Activated T-helper 2 cell treated with anti-CD3 and anti-CD28 coated beads, Interferon-gamma antibody, Interleukin-2, Interleukin-4, amounts not matched to agents 10 μg/mL and 5 μg/mL and 100 μg/mL, durations not matched to agents 14 hours and 24 hours and 36 hours (primary cell): ENCODE results near the gene TTYH2. TPM values are rescaled to one million over a fixed set of nuclear protein-coding genes. Genes with fewer than 3 reads are reported as not detected.

Experiments used
- DNase-seq: peaks from one replicate; pipeline ENCODE4 v3.0.0; 2021; ENCODE audit warnings: low spot score
- H3K27ac Mint-ChIP-seq: one replicate; pipeline ENCODE4 v1.8.0; 2021; ENCODE audit warnings: mixed read lengths
- H3K27me3 Mint-ChIP-seq: one replicate; pipeline ENCODE4 v1.8.0; 2021; ENCODE audit warnings: low read depth, mixed read lengths
- H3K36me3 Mint-ChIP-seq: one replicate; pipeline ENCODE4 v1.8.0; 2021; ENCODE audit warnings: low read depth, mixed read lengths
- H3K4me1 Mint-ChIP-seq: one replicate; pipeline ENCODE4 v1.8.0; 2021; ENCODE audit warnings: low read depth, mixed read lengths
- H3K4me3 Mint-ChIP-seq: one replicate; pipeline ENCODE4 v1.8.0; 2021; ENCODE audit warnings: low read depth, mild to moderate bottlenecking, moderate library complexity, mixed read lengths
- H3K9me3 Mint-ChIP-seq: one replicate; pipeline ENCODE4 v1.8.0; 2021; ENCODE audit warnings: mixed read lengths
- intact Hi-C: fragments of 100-400 bp; cut with micrococcal nuclease; formaldehyde crosslinking; loops from one replicate; pipeline ENCODE4 v1.15.1; 2023
- total RNA-seq: library from RNA; stranded (reverse); gene quantifications from 2 replicates; pipeline ENCODE4 v1.2.3, GENCODE V29; 2022

The TTYH2 gene
- total RNA-seq, 1 donor from 2014 or later = 17.0 TPM

GRCh38 chr17:74199306-74200092 is 13.9 kb upstream of the TTYH2 start:
- Mint-ChIP-seq H3K4me1 (peaks cover 7% of the 10 kb centered on the region), H3K9me3 (no peaks in the 10 kb centered on the region), H3K4me3 (no peak overlapping the region), H3K27ac (no peak overlapping the region), H3K27me3 (peaks cover 15% of the 10 kb centered on the region), H3K36me3 (peaks cover 10% of the 10 kb centered on the region)
- DNase-seq = peak; percentile 60
- intact Hi-C loops = loop anchor here (2.0 to 5.0 kb wide), 2 partner anchors 109 to 887 kb away; partner anchors contain the start of gene CDC42EP4

GRCh38 chr17:74200112-74200511 is 13.3 kb upstream of the TTYH2 start:
- H3K36me3 Mint-ChIP-seq = peaks cover 15% of the 10 kb centered on the region
- intact Hi-C loops = loop anchor here (5.0 kb wide), 1 partner anchor 888 kb away; the partner anchor contains the start of gene CDC42EP4
- no peak for DNase-seq
- H3K4me3 Mint-ChIP-seq = no peak overlapping the region
- no peak overlapping the region for H3K27ac Mint-ChIP-seq
- no peaks in the 10 kb centered on the region for H3K9me3 Mint-ChIP-seq
- H3K4me1 Mint-ChIP-seq = peaks cover 12% of the 10 kb centered on the region
- H3K27me3 Mint-ChIP-seq = peaks cover 15% of the 10 kb centered on the region

GRCh38 chr17:74201250-74201649 is 12.1 kb upstream of the TTYH2 start:
- H3K4me3 Mint-ChIP-seq = no peak overlapping the region
- intact Hi-C loops = loop anchor here (5.0 kb wide), 1 partner anchor 889 kb away; the partner anchor contains the start of gene CDC42EP4
- H3K27ac Mint-ChIP-seq = no peak overlapping the region
- DNase-seq = no peak
- peaks cover 15% of the 10 kb centered on the region for H3K27me3 Mint-ChIP-seq
- H3K36me3 Mint-ChIP-seq = peaks cover 25% of the 10 kb centered on the region
- peaks cover 19% of the 10 kb centered on the region for H3K4me1 Mint-ChIP-seq
- no peaks in the 10 kb centered on the region for H3K9me3 Mint-ChIP-seq

DNA sequence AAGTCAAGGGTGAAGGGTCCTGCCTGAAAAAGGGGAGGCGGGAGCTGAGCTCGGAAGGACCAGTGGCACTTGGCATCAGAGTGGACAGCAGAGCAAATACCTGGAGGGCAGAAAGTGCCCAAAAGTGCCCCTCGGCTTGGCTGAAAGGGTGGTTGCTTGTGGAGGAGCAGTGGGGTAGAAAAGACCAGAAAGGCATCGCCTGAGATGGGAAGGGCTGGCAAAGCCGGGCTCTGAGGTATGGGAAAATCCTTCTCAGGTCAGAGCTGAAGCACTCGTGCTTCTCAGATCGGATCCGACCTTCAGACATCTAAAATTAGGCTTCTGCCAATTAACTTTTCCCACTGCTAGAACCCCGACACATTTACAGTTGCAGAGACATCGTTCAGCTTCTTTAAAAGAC is 11.4 kb upstream of the TTYH2 start:
- Mint-ChIP-seq H3K9me3 (no peaks in the 10 kb centered on the region), H3K27ac (no peak overlapping the region), H3K4me1 (peaks cover 22% of the 10 kb centered on the region), H3K4me3 (no peak overlapping the region), H3K27me3 (peaks cover 15% of the 10 kb centered on the region), H3K36me3 (peaks cover 30% of the 10 kb centered on the region)
- no peak for DNase-seq
- intact Hi-C loops = loop anchor here (5.0 kb wide), 1 partner anchor 890 kb away; the partner anchor contains the start of gene CDC42EP4

- no peak overlapping the region for H3K27ac Mint-ChIP-seq
- intact Hi-C loops = loop anchor here (5.0 kb wide), 1 partner anchor 891 kb away; the partner anchor contains the start of gene CDC42EP4
- no peak for DNase-seq
Measured at GRCh38 chr17:74202938-74203337, 10.4 kb upstream of the TTYH2 start.

GRCh38 chr17:74203439-74204240 is 9.7 kb upstream of the TTYH2 start, which contains the start of gene RPL38:
RPL38 (plus strand) TSS chr17:74203678; CDS start chr17:74203956, 278 bp downstream.
- peaks cover 27% of the 10 kb centered on the region for H3K4me1 Mint-ChIP-seq
- peak within 1 kb of the TSS; percentile 98 for H3K4me3 Mint-ChIP-seq
- DNase-seq = peak; percentile 91
- H3K27me3 Mint-ChIP-seq = peaks cover 13% of the 10 kb centered on the region
- intact Hi-C loops = loop anchor here (5.0 kb wide), 1 partner anchor 891 kb away; the partner anchor contains the start of gene CDC42EP4
- H3K36me3 Mint-ChIP-seq = peaks cover 44% of the 10 kb centered on the region
- peak within 1 kb of the TSS; percentile 97 for H3K27ac Mint-ChIP-seq
- H3K9me3 Mint-ChIP-seq = no peaks in the 10 kb centered on the region

More at GRCh38 chr17:74202938-74203337, 10.4 kb upstream of the TTYH2 start:
- Mint-ChIP-seq H3K9me3 (no peaks in the 10 kb centered on the region), H3K4me3 (peak overlapping the region; percentile 98), H3K4me1 (peaks cover 25% of the 10 kb centered on the region), H3K36me3 (peaks cover 37% of the 10 kb centered on the region), H3K27me3 (peaks cover 15% of the 10 kb centered on the region)

GRCh38 chr17:74204474-74204873 is 8.9 kb upstream of the TTYH2 start:
- H3K4me3 Mint-ChIP-seq = peak overlapping the region; percentile 98
- intact Hi-C loops = loop anchor here (5.0 kb wide), 1 partner anchor 892 kb away; the partner anchor contains the start of gene CDC42EP4
- no peak for DNase-seq
- peaks cover 52% of the 10 kb centered on the region for H3K36me3 Mint-ChIP-seq
- peaks cover 13% of the 10 kb centered on the region for H3K27me3 Mint-ChIP-seq
- no peaks in the 10 kb centered on the region for H3K9me3 Mint-ChIP-seq
- peak overlapping the region; percentile 97 for H3K27ac Mint-ChIP-seq
- peaks cover 31% of the 10 kb centered on the region for H3K4me1 Mint-ChIP-seq

DNA sequence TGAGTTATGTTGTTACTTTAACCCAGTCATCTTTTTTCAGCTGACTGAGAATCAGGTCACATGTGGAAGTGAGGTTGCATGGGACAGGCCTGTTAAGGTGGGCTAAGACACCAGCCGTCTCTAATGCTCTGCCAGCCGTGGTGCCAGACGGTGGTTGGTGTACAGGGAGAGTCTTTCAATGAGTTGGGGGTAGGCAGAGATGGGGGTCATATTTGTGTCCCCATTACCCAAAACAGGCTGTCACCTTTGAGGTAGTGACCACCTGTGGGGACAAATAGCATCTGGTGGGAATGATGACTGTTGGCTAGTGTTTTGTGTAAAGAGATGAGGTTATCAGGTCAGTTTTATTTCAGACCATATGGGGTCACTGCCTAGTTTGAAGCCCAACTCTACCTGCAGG is 8.1 kb upstream of the TTYH2 start:
- DNase-seq = no peak
- H3K36me3 Mint-ChIP-seq = peaks cover 60% of the 10 kb centered on the region
- peaks cover 10% of the 10 kb centered on the region for H3K27me3 Mint-ChIP-seq
- intact Hi-C loops = no loop called here
- H3K4me1 Mint-ChIP-seq = peaks cover 31% of the 10 kb centered on the region
- no peaks in the 10 kb centered on the region for H3K9me3 Mint-ChIP-seq
- H3K27ac Mint-ChIP-seq = peak overlapping the region; percentile 29
- H3K4me3 Mint-ChIP-seq = peak overlapping the region; percentile 98

DNA sequence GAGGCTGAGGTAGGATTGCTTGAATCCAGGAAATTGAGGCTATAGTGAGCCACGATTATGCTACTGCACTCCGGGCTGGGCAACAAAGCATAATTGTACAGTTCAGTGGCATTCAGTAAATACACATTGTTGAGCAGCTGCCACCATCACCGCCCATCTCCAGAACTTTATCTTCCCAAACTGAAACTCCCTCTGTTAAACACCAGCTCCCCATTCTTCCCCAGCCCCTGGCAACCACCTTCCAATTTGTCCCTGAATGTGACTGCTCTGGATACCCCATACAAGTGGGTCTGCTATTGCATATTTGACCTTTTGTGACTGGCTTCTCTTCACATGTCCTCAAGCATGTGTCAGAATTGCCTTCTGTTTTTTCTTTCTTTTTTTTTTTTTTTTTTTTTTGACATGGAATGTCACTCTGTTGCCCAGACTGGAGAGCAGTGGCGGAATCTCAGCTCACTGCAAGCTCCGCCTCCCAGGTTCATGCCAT is 7.0 kb upstream of the TTYH2 start:
- Mint-ChIP-seq H3K4me3 (peak overlapping the region; percentile 76), H3K9me3 (no peaks in the 10 kb centered on the region), H3K36me3 (peaks cover 69% of the 10 kb centered on the region), H3K4me1 (peaks cover 38% of the 10 kb centered on the region), H3K27me3 (peaks cover 5% of the 10 kb centered on the region), H3K27ac (peak overlapping the region; percentile 71)
- intact Hi-C loops = no loop called here
- DNase-seq = no peak

DNA sequence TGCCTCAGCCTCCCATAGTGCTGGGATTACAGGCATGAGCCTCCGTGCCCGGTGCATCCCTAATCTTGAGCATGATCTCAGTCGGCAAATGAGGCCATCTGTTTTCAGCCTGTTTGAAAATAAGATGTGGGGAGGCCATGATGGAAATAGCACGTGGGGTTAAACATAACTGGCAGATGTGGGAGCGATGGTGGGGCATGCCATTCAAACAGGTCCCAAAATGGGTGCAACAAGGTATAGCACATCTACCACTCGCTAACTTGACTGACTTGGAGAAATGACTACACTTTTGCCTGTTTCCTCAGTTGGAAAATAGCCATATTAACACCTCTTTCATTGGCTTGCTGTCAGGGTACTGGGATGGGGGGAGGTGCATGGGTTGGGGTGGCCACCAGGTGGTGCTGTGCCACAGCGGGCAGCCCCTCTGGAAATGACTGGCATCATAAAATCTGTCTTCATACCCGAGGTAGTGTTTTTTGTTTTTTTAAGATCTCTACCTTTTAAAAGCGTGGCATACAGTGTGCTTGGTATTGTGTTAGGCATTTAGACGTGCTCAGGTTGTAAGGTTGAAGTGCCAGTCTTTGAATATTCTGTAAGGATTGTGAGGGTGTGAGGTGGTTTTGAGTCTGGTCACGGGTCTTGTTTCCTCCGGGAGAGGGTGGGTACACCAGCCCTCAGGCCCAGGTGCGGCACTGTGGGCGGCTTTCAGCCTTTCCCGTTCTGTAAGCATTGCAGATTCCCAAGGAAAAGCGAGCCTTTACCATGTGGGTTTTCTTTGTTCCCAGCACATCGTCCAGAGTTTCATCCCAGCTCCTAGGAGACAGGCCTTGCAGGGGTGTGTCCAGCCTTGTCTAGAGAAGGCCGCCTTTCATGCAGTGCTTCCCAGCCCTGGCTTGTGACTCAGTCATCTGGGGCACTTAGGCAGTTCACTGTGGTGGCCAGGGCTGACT is 2.9 kb upstream of the TTYH2 start:
- Mint-ChIP-seq H3K27me3 (no peaks in the 10 kb centered on the region), H3K9me3 (no peaks in the 10 kb centered on the region), H3K36me3 (peaks cover 67% of the 10 kb centered on the region), H3K4me1 (peaks cover 45% of the 10 kb centered on the region), H3K27ac (peak overlapping the region; percentile 69), H3K4me3 (peak overlapping the region; percentile 66)
- peak; percentile 71 for DNase-seq
- intact Hi-C loops = loop anchor here (2.0 kb wide), 2 partner anchors 72 to 144 kb away; no protein-coding TSS in a partner anchor

DNA sequence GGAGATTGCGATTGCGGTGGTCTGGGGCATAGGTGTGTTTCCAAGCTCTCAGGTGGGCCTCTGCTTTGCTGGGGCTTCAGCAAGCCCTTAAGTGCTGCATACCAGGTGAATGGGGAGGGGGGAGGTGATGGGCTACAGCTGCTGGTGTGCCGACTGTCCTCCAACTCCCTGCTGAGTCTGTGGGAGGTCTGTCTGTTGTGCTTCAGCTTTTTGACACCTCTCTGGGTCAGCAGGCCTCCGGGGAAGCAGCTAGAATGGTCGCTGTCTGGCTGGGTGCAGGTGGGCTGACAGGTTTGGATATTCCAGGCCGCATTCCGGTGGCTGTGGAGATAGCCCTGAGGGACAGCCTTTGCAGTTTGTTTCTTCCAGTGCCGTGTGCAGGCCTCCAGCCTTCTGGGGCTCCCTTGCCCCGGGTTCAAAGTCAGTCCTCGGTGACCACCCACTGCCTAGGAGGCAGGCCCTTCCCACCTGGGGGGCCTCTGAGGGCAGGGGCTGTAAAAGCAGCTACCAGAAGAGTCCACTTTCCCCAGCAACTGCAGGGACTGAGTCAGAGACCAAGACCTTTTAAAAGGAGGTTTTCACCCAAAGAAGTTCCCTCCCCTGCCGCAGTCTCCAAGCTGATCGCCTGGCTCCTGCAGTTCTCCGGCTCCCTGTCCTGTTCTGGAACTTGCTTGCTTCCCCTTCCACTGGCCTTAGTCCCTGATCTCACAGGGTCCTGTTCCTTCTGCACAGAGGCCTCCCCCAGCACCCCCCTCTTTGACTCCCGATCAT is 2.0 kb upstream of the TTYH2 start:
- intact Hi-C loops = loop anchor here (2.0 kb wide), 2 partner anchors 71 to 143 kb away; no protein-coding TSS in a partner anchor
- H3K36me3 Mint-ChIP-seq = peaks cover 67% of the 10 kb centered on the region
- H3K27me3 Mint-ChIP-seq = no peaks in the 10 kb centered on the region

More for the DNA sequence above, 2.0 kb upstream of the TTYH2 start:
- H3K27ac Mint-ChIP-seq = peak overlapping the region; percentile 57
- peaks cover 49% of the 10 kb centered on the region for H3K4me1 Mint-ChIP-seq
- H3K9me3 Mint-ChIP-seq = no peaks in the 10 kb centered on the region
- DNase-seq = no peak
- H3K4me3 Mint-ChIP-seq = peak overlapping the region; percentile 86
